IMR-90 (cell line): ENCODE data around the gene ALKBH2.

ENCODE experiments used
- POLR2A ChIP-seq: IDR thresholded peaks from 2 replicates; pipeline ENCODE4 v1.6.1; 2012; ENCODE audit warnings: mild to moderate bottlenecking, low read depth, low read length
- TF ChIP-seq, protein P1 (sequence below): conservative IDR thresholded peaks from 2 replicates; pipeline ENCODE4 v1.5.1; 2012; ENCODE audit warnings: mild to moderate bottlenecking, low read depth, low read length, improper control_type of control experiment

DNA sequence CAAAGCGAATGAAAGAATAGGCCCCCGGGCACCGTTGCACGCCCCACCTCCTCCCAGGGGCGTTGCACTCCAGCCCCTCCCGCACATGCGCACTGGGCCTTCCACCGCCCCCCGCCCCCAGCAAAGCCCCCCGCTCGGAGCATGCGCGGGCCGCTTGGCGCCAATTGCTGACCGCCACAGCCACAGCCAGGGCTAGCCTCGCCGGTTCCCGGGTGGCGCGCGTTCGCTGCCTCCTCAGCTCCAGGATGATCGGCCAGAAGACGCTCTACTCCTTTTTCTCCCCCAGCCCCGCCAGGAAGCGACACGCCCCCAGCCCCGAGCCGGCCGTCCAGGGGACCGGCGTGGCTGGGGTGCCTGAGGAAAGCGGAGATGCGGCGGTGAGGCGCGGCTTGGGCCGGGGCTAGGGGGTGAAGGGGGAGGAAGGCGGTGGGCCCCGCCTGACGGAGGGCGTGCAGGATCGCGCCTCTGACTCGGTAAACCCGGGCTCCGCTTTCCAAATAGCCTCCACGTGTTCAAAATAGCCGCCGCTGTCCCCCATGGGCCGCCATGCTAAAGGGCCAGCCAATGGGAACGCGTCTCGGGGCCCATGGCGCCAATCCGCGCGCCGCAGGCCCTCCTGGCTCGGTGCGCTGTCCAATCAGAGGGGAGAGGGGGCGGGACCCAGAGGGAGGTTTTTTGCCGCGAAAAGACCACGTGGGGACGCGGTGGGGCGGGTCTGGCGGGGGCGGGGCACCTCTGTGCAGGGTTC, 4.3 kb upstream of the ALKBH2 start, which contains the start of gene UNG:
- TF ChIP-seq, protein P1, sequence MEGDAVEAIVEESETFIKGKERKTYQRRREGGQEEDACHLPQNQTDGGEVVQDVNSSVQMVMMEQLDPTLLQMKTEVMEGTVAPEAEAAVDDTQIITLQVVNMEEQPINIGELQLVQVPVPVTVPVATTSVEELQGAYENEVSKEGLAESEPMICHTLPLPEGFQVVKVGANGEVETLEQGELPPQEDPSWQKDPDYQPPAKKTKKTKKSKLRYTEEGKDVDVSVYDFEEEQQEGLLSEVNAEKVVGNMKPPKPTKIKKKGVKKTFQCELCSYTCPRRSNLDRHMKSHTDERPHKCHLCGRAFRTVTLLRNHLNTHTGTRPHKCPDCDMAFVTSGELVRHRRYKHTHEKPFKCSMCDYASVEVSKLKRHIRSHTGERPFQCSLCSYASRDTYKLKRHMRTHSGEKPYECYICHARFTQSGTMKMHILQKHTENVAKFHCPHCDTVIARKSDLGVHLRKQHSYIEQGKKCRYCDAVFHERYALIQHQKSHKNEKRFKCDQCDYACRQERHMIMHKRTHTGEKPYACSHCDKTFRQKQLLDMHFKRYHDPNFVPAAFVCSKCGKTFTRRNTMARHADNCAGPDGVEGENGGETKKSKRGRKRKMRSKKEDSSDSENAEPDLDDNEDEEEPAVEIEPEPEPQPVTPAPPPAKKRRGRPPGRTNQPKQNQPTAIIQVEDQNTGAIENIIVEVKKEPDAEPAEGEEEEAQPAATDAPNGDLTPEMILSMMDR, result no peak
- no peak for TF ChIP-seq POLR2A
